ENCODE data around the gene B3GALT4.
A peak's percentile ranks its signal among the peaks of the same experiment; 100 is the strongest.
"Not testable (repeated sequence)": the region's sequence is repeated elsewhere in the genome, so short reads cannot be mapped to it uniquely, and the experiment has no call there.

B3GALT4 gene

DNA sequence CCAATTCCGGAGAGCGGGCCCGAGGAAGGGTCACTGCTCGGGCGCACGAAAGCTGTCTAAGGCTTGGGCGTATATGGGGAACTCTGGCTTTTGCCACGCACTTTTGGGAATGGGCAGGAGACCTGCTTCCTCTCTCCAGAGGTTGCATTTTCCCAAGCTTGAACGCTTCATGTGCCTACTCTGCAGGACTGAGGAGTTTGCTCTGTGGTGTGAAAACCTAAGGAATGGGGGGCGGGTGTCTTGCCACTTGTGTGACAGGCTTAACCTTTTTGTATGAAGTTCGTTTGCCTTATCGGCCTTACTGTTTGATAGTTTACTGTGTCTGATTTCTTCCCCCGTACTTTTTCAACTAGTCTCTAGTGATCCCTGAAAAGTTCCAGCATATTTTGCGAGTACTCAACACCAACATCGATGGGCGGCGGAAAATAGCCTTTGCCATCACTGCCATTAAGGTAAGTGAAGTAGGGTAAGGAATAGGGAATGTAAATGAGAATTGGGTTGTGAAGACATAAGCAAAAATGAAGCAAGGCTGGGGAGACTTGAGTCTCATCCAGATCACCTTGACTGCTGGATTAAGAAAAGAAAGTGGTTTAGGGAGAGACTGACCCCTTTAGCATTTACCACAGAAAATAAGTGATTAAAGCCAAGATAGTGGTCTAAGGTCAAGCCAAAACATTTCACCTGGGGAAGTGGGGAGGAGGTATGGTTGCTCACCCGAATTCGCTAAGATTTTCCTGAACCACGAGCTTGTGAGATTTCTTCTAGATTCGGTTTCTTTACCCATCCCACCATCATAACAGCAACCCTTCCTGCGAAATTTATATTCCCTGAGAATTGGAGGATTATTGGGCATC lies 4.4 kb upstream of the B3GALT4 start:
- no peak for DNase-seq

GRCh38 chr6:33273129-33273923 lies 3.6 kb upstream of the B3GALT4 start:
- no peak for DNase-seq

DNA sequence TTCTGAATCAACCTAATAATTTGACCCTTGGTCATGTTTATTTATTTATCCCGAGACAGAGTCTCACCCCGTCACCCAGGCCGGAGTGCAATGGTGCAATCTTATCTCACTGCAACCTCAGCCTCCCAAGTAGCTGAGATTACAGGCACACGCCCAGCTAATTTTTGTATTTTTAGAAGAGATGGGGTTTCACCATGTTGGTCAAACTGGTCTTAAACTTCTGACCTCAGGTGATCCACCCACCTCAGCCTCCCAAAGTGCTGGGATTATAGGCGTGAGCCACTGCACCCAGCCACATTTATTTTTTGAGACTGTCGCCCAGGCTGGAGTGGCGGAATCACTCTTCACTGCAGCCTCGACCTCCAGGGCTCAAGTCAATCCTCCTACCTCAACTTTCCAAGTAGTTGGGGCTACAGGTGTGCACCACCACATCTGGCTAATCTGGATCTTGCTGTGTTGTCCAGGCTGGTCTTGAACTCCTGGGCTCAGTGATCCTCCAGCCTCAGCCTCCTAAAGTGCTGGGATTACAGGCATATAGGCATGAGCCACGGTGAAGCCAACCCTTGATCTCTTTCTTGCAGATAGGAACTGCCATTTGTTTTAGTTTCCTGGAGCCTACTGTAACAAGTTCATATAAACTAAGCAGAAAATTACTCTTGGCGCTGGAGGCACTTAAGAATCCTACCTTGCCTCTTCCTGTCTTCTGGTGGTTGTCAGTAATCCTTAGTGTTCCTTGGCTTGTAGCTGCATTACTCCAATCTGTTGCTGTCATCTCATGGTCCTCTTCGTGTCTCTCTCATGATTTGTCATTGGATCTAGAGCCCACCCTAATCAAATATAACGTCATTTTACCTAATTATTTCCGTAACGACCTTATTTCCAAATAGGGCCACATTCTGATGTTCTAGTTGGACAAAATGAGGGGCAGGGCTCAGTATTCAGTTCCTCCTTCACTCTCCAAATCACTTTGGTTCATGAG lies 2.7 kb upstream of the B3GALT4 start:
- no peak for DNase-seq

DNA sequence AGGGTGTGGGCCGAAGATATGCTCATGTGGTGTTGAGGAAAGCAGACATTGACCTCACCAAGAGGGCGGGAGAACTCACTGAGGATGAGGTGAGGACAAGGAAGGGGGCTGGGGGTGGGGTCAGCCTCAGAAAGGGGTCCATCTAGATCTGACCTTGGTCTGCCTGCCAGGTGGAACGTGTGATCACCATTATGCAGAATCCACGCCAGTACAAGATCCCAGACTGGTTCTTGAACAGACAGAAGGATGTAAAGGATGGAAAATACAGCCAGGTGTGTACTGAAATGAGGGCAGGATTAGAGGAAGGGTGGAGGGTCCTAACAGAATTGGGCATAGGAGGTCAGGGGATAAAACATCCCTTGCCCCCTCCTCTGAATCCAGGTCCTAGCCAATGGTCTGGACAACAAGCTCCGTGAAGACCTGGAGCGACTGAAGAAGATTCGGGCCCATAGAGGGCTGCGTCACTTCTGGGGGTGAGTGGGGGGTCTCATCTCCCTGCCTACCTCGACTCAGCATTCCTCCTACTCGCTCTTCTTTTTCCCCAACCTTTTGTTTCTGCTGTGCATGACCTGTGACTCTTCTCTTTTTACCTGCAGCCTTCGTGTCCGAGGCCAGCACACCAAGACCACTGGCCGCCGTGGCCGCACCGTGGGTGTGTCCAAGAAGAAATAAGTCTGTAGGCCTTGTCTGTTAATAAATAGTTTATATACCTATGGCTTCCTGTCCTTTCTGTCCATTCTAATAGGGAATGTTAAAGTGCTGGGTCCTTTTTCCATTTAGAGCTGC lies 935 bp upstream of the B3GALT4 start:
- DNase-seq, result not testable (repeated sequence)

- DNase-seq, result no peak
These were observed 401 bp upstream of the B3GALT4 start for GRCh38 chr6:33276581-33276863.

GRCh38 chr6:33277663-33278391 lies 904 bp downstream of the B3GALT4 start:
- no peak for DNase-seq

DNA sequence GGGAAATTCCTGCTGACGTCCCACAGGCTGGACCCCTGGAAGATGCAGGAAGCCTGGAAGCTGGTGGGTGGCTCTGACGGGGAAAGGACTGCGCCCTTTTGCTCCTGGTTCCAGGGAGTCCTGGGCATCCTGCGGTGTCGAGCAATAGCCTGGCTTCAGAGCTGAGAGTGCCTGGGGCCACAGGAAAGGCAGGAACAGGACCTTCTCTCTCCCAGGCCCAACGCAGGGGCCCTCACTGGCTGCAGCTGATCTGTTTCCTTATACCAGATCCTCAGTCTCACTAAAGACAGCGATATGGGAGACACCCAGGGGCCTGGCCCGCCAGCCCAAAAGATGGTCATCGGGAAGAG lies 1.4 kb downstream of the B3GALT4 start:
- no peak for DNase-seq

GRCh38 chr6:33278810-33279209 lies 1.9 kb downstream of the B3GALT4 start:
- no peak for DNase-seq

- DNase-seq, result no peak
These were observed 2.4 kb downstream of the B3GALT4 start for GRCh38 chr6:33279257-33279695.

DNA sequence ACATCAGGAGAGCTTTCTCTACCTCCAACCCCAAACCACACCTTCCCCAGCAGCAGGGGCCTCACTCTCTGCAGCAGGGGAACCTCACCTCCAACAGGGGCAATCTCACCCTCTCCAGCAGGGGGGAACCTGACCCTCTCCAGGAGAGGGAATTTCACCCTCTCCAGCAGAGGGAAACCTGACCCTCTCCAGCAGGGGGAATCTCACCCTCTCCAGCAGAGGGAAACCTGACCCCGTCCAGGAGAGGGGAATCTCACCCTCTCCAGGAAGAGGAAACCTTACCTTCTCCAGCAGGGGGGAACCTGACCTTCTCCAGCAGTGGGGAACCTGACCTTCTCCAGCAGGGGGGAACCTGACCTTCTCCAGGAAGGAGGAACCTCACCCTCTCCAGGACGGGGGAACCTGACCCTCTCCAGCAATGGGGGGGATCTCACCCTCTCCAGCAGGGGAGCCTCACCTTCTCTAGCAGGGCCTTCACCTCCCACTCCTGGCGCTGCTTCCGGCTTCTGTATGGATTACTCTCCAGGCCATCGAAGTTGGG lies 3.1 kb downstream of the B3GALT4 start:
- DNase-seq, result no peak

DNA sequence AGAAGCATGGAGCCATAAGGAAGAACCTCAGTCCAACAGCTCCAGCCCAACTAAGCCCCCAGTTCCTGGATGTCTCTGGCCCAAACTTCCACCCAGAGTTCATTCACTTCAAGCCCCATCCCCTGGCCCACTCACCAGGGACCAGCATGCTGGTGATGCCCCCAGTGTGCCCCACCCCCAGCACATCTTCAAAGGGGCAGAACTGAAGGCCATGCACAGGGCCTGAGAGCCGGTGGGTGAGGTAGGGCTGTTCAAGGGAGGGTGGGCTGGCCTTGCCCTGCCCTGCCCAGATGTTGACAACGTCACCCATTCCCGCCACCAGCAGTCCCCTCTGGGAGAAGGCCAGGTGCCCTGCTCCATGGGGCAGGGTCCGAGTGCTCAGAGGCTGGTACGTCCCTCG lies 3.6 kb downstream of the B3GALT4 start:
- DNase-seq, result no peak

- not testable (repeated sequence) for DNase-seq
These were observed 8.3 kb downstream of the B3GALT4 start for GRCh38 chr6:33285214-33285613.

DNA sequence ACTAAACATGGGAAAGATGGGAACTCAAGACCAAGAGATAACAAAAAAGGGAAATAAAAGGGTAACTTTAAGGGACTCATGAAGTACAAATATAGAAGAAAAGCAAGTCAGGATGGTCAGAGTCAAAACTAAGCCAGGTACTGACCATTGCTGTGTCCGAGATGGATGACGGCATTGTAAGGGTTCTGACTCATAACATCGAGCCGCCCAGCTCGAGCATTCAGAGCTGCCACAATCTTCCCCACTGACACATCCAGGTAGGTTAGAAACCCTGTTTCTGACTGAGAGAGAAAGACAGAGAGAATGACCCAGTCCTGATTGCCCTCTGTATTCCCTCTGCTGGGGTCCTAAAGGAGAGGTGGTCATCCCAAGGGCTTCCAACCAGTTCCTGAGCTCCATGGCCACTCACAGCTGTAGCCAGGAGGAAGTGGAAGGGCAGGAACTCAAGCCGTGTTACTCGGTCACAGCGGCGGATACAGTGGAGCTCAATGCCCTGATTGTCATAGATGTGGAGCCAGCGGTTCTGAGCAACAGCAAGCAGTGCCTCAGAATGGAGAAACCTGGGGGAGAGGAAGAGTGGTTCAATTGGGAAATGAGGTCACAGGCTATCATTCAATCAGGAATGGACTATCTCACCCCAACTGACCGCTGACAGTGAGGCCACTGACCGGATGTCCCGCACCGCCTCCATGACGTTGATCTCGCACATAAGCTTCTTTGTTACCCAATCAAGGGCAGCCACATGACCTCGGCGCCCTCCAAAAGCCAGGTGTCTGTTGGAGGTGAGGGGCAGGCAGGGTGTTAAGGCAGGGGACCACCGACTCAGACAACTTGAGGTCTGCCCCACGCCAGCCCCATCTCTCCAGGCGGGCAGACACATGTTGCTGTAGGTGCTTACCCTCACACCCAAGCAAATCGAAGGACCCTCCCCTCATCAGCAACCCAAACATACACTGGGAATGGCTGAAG lies 10.3 kb downstream of the B3GALT4 start:
- DNase-seq, result no peak

DNA sequence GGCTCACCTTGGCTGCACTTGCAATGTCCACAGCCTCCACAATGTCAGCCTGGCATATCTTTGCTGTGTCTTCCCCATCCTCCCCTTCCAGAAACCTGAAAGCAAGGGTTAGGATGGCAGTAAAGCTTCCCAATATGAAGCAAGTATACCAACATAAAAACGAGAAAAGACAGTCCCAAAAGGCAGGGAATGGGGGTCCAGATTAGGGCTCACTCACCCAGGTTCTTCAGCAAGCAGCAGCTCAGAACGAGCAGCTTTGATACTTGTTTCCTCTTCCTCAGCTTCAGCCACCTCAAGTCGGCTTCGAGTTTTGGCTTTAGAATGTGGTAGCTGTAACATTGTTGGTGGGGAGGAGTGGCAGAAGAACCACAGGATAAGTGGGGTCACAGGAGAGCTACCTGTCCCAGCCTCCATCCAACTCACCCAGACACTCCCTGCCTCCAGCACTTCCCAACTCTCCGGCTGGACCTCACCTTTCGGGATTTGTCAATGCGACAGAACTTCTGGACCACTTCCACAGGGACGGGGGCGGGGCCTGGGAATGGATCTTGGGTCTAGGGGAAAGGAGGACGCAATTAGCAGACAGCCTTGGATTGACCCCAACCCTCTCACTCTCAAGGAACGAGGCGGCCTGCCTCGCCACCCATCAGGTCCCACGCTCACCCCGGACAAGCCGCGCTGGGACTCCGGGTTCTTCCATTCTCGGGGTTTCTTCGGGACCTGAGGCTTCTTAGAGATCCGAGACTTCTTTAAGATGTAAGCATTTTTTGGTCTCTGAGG lies 11.4 kb downstream of the B3GALT4 start:
- no peak for DNase-seq

- peak; percentile 64 for DNase-seq
These were observed 12.2 kb downstream of the B3GALT4 start, which contains the start of the genes PFDN6 and WDR46 for GRCh38 chr6:33288921-33289783. Gene PFDN6, plus strand, starts transcription at chr6:33289601. Its CDS starts 256 bp downstream, at chr6:33289857. Gene WDR46, minus strand, starts transcription at chr6:33289239. Its CDS starts 69 bp downstream, at chr6:33289170.

- no peak for DNase-seq
These were observed 12.9 kb downstream of the B3GALT4 start for GRCh38 chr6:33289784-33290315.

- no peak for DNase-seq
These were observed 13.5 kb downstream of the B3GALT4 start for GRCh38 chr6:33290459-33290858.

Measured in NCI-H2081 treated with DMSO at 0.1 percent for 48 hours (cell line).